Nucleus accumbens (tissue), 56 donors: ENCODE measurements around the gene TNFRSF1A.

Experiments used
- DNase-seq, 56 donors: peaks; one replicate each; lab custom pipeline; 2025; lab: John Stamatoyannopoulos, UW

Gene TNFRSF1A

DNA sequence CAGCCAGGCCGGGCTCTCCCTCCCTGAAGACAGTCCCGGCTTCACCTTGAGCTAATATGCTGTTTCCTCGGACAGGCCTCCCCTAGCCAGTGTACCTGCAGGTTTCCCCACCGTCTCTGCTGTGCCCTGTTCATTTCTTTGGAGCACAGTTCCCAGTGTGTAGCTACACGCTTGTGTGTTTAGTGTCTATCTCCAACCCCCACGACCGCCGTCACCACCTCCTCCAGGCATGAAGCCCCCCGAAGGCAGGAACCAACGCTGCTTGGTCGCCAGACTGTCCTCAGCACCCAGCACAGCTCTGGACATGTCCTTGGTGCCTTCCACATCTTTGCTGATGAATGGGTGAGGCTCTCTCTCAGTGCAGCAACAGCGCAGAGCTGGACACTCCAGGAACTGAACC is 57.6 kb downstream of the TNFRSF1A start:
- DNase-seq, result no peak

DNA sequence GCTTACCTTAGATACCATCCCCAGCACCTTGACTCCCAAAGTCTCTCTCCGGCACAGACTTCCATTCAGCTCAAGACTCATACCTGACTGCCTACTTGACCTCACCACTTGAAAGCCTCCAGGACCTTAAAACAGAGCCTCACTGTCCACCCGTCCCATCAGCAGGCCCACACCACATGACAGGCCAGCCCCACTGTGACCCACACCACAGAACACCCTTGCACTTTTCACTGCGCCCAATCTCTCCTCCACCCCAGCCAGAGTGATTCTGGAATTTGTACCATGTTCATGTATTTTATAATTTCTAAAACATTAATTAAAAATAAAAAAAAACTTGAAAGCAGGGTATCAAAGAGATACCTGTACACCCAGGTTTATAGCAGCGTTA is 59.4 kb downstream of the TNFRSF1A start:
- no peak for DNase-seq

GRCh38 chr12:6281081-6281809 is 60.6 kb downstream of the TNFRSF1A start:
- DNase-seq, result no peak

- DNase-seq, result no peak
Measured at GRCh38 chr12:6280672-6281071, 61.2 kb downstream of the TNFRSF1A start.

DNA sequence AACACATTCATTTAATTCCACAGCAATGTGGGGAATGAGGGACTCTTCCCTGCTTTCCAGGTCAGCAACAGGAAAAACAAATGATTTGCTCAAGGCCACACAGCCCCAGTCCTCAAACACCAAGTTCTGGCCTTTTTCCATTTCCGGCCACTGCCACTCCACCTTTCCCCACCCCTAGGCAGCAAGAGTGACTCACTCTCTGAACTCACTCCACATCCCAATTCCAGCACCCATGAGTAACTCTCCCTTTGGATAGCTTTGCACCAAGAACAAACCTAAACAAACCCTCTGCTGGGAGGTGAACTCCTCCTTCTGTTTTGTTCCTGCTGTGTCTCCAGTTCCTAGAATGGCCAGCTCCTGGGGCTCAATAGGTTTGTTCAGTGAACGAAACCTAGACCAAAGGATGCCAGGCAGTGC is 61.8 kb downstream of the TNFRSF1A start:
- DNase-seq, result no peak

GRCh38 chr12:6279631-6280030 is 62.2 kb downstream of the TNFRSF1A start:
- no peak for DNase-seq

GRCh38 chr12:6279256-6279628 is 62.6 kb downstream of the TNFRSF1A start:
- DNase-seq, result no peak
